Adipocyte (in vitro differentiated cells): ENCODE data around the gene RBM20.

Source experiments
- DNase-seq: peaks from one replicate; pipeline ENCODE4 v3.0.0-alpha.2; 2015; ENCODE audit warnings: low read depth
- H3K27me3 ChIP-seq: replicated peaks from 2 replicates; pipeline ENCODE4 v1.7.0; 2013; ENCODE audit warnings: mild to moderate bottlenecking, low read length, moderate library complexity; ENCODE audit not compliant: control insufficient read depth, insufficient read depth
- H3K36me3 ChIP-seq: 2 replicates; pipeline ENCODE4 v1.7.0; 2013; ENCODE audit warnings: low read length, mild to moderate bottlenecking, moderate library complexity; ENCODE audit not compliant: control insufficient read depth, insufficient read depth, severe bottlenecking
- H3K4me1 ChIP-seq: 2 replicates; pipeline ENCODE4 v1.7.0; 2013; ENCODE audit warnings: mild to moderate bottlenecking, low read length, moderate library complexity; ENCODE audit not compliant: control insufficient read depth, insufficient read depth
- H3K4me3 ChIP-seq: 2 replicates; pipeline ENCODE4 v1.7.0; 2013; ENCODE audit warnings: mild to moderate bottlenecking, low read length, moderate library complexity
- H3K9ac ChIP-seq: 2 replicates; pipeline ENCODE4 v1.7.0; 2013; ENCODE audit warnings: mild to moderate bottlenecking, low read length, moderate library complexity
- H3K9me3 ChIP-seq: 2 replicates; pipeline ENCODE4 v1.7.0; 2013; ENCODE audit warnings: mild to moderate bottlenecking, low read length, moderate library complexity; ENCODE audit not compliant: control insufficient read depth

Gene RBM20

GRCh38 chr10:110822712-110823311 lies 178.7 kb downstream of the RBM20 start:
- no peak for DNase-seq
- Histone ChIP-seq H3K9me3 (no peaks in the 10 kb centered on the region), H3K9ac (no peak overlapping the region), H3K27me3 (no peaks in the 10 kb centered on the region), H3K4me1 (peaks cover 54% of the 10 kb centered on the region), H3K4me3 (no peak overlapping the region), H3K36me3 (no peaks in the 10 kb centered on the region)

DNA sequence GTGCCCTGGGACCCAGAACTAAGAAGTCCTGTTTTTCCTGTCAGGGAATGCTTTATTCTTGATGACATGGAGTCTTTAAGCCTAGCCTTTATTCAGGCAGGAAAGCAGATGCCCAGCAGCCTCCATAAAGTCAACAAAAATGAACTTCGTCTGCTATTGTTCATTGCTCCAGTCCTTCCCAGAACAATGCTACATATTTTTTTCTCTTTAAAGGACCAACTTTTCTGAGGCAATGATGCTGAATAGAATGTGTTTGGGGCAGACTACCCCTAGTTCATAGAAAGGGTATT lies 180.0 kb downstream of the RBM20 start:
- H3K9ac ChIP-seq: no peak overlapping the region
- no peak overlapping the region for H3K4me3 ChIP-seq
- H3K9me3 ChIP-seq: no peaks in the 10 kb centered on the region
- no peak for DNase-seq
- no peaks in the 10 kb centered on the region for H3K36me3 ChIP-seq
- H3K4me1 ChIP-seq: peaks cover 52% of the 10 kb centered on the region
- H3K27me3 ChIP-seq: no peaks in the 10 kb centered on the region

- H3K4me1 ChIP-seq: peaks cover 47% of the 10 kb centered on the region
- DNase-seq: no peak
- H3K9me3 ChIP-seq: no peaks in the 10 kb centered on the region
- H3K27me3 ChIP-seq: no peaks in the 10 kb centered on the region
- no peaks in the 10 kb centered on the region for H3K36me3 ChIP-seq
- H3K4me3 ChIP-seq: no peak overlapping the region
- H3K9ac ChIP-seq: no peak overlapping the region
Observed at GRCh38 chr10:110824660-110825059, 180.5 kb downstream of the RBM20 start.

GRCh38 chr10:110825508-110825907 lies 181.4 kb downstream of the RBM20 start:
- no peaks in the 10 kb centered on the region for H3K27me3 ChIP-seq
- H3K36me3 ChIP-seq: no peaks in the 10 kb centered on the region
- no peak for DNase-seq
- no peaks in the 10 kb centered on the region for H3K9me3 ChIP-seq
- H3K9ac ChIP-seq: no peak overlapping the region
- H3K4me1 ChIP-seq: peaks cover 38% of the 10 kb centered on the region
- H3K4me3 ChIP-seq: no peak overlapping the region

GRCh38 chr10:110827410-110827809 lies 183.3 kb downstream of the RBM20 start:
- peak; percentile 33 for DNase-seq
- no peaks in the 10 kb centered on the region for H3K27me3 ChIP-seq
- H3K9ac ChIP-seq: no peak overlapping the region
- H3K9me3 ChIP-seq: no peaks in the 10 kb centered on the region
- peaks cover 19% of the 10 kb centered on the region for H3K4me1 ChIP-seq
- H3K4me3 ChIP-seq: no peak overlapping the region
- no peaks in the 10 kb centered on the region for H3K36me3 ChIP-seq

GRCh38 chr10:110827875-110828274 lies 183.7 kb downstream of the RBM20 start:
- Histone ChIP-seq H3K9me3 (no peaks in the 10 kb centered on the region), H3K4me3 (no peak overlapping the region), H3K9ac (no peak overlapping the region), H3K27me3 (no peaks in the 10 kb centered on the region), H3K36me3 (no peaks in the 10 kb centered on the region), H3K4me1 (peaks cover 17% of the 10 kb centered on the region)
- DNase-seq: no peak

DNA sequence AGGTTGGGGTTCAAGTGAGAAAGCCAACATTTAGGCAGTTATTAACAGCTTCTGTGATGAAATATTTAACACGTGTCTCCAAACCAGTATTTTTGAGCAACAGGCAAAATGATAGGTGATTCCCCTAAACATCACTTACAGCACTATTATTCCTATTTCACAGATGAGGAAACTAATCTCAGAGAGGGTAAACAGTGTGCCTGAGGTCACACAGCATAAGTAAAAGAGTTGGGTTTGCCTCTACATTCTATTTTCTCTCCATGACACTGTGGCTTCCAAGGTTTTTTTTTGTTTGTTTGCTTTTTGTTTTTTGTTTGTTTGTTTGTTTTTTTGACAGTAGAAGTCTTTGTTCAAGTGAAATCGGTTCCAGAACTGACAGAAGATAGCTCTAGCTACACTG lies 184.4 kb downstream of the RBM20 start:
- no peak overlapping the region for H3K4me3 ChIP-seq
- no peak for DNase-seq
- H3K9me3 ChIP-seq: no peaks in the 10 kb centered on the region
- peaks cover 17% of the 10 kb centered on the region for H3K4me1 ChIP-seq
- no peaks in the 10 kb centered on the region for H3K27me3 ChIP-seq
- no peak overlapping the region for H3K9ac ChIP-seq
- no peaks in the 10 kb centered on the region for H3K36me3 ChIP-seq

DNA sequence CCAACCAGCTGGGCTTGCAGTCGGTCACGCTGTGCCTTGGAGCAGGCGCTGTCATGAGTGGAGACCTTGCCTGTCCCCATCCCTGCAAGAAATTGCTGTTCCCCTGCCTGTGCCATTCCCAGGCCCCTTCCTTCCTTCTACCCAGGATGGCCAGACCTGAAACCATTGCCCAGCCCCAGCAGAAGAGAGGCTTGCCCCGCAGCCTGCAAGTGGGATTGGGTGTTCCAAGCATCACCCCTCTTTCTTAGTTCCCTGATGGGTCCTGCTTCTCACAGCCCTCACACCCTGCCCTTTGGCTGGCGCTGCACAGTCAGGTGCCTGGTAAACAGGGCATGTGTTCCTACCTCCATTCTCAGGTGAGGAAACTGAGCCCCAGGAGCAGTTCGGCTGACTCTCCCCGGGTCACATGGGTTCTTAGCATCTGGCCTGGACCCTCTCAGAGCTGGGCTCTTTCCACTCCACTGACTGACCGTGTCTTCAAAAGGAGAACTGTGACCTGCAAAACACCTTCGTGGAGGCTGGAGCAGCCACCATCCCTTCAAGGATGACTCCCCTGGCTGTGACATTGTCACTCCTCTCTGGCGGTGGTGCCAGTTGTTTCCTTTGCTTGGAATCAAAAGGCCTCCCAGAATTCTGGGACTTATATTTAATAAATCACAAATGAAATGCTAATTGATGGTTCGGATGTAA lies 185.7 kb downstream of the RBM20 start:
- Histone ChIP-seq H3K9ac (no peak overlapping the region), H3K4me1 (peaks cover 17% of the 10 kb centered on the region), H3K4me3 (no peak overlapping the region), H3K27me3 (no peaks in the 10 kb centered on the region), H3K36me3 (no peaks in the 10 kb centered on the region), H3K9me3 (no peaks in the 10 kb centered on the region)
- no peak for DNase-seq

GRCh38 chr10:110833234-110833940 lies 189.3 kb downstream of the RBM20 start:
- no peaks in the 10 kb centered on the region for H3K36me3 ChIP-seq
- no peak overlapping the region for H3K9ac ChIP-seq
- DNase-seq: no peak
- no peak overlapping the region for H3K4me3 ChIP-seq
- peaks cover 18% of the 10 kb centered on the region for H3K4me1 ChIP-seq
- no peaks in the 10 kb centered on the region for H3K27me3 ChIP-seq
- H3K9me3 ChIP-seq: no peaks in the 10 kb centered on the region

- Histone ChIP-seq H3K9ac (no peak overlapping the region), H3K27me3 (no peaks in the 10 kb centered on the region), H3K4me1 (peaks cover 16% of the 10 kb centered on the region), H3K9me3 (no peaks in the 10 kb centered on the region), H3K36me3 (no peaks in the 10 kb centered on the region), H3K4me3 (no peak overlapping the region)
- no peak for DNase-seq
Observed at GRCh38 chr10:110833941-110834628, 189.9 kb downstream of the RBM20 start.

DNA sequence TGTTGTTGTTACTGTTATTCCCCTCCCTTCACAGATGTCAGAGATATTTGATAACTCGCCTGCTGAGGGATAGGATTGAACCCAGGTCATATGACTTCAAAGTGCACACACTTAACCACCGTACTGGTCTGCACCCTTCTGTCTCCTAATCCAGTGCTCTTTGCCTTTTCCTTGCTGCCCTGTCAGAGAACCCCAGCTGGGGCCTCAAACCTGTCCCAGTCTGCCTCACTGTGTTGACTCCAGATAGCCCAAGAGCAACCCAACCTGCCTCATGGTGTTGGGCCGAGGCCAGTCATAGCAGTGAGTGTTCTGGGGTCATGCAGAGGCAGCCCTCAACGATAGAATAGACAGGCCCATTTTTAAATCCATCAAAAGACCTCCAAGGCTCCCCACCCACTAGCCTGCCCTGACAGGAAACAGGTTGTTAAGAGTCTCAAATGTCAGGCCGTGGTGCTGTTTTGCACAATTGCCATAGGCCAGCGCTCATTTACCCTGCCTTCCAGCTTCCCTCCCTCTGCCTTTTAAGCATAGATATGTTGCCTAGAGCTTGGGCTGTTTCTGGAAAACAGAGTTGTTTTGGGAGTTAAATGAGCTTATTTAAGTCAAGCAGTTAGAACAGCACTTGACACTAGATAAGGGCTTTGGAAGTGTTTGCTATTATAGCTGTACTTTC lies 190.6 kb downstream of the RBM20 start:
- H3K36me3 ChIP-seq: no peaks in the 10 kb centered on the region
- peaks cover 21% of the 10 kb centered on the region for H3K4me1 ChIP-seq
- no peak for DNase-seq
- no peak overlapping the region for H3K9ac ChIP-seq
- no peaks in the 10 kb centered on the region for H3K9me3 ChIP-seq
- H3K4me3 ChIP-seq: no peak overlapping the region
- no peaks in the 10 kb centered on the region for H3K27me3 ChIP-seq
